SK-MEL-5 (cell line): ENCODE data around the gene UST. TPM values are rescaled to one million over a fixed set of nuclear protein-coding genes. Genes with fewer than 3 reads are reported as not detected.
"Not testable (repeated sequence)": the region's sequence is repeated elsewhere in the genome, so short reads cannot be mapped to it uniquely, and the experiment has no call there.

Source experiments
- DNase-seq: peaks from one replicate; pipeline ENCODE4 v3.0.0-alpha.2; 2016; ENCODE audit warnings: low read depth, low spot score
- in situ Hi-C: cut with HindIII; loops from 2 replicates; pipeline ENCODE4 v1.10.0; 2016; ENCODE audit warnings: low sequenced_read_pairs, high pct_unique_total_duplicates, low pct_unique_long_range_greater_than_20kb
- total RNA-seq: library from RNA; depleted of rRNA; stranded (reverse); fragments of >200 nt; shearing (Covaris generic); gene quantifications from 2 replicates; pipeline ENCODE4 v1.2.3, GENCODE V29; 2014

Gene UST
- total RNA-seq, 1 experiment from 2014 or later, result 15.0 TPM

DNA sequence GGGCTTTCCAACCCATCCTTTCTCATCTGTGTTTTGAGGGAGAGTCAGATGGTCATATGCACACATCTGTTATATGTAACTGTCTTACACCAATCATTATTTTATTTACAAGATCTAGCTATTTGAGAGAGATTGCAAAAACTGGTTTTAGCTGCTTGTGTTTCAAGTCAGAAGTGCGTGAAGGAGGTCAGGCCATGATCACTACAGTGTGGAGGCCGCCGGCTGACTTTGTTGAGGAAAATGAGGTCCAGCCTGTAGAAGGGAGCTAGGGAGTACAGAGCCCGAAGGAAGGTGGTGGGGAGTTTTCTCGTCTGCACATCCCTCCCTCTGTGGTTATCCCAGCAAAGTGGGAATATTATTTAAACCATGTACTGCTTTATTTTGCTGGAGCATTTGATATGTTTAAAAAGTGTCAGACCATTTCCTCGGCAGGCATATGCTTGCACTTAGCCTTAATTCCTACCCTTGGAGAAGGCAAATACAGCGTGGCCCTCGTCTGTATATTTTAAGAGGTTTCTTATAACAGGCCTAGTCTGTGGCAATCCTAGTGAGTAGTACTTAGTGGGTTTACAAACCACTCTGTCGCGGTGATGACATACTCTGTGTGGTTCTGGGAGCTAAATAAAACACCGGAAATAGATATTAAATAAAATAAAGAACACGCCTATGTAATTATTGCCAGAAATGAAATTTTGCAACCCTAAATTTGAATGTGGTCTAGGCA is 95.6 kb downstream of the UST start:
- DNase-seq, result no peak
- in situ Hi-C loops, result no loop called here

DNA sequence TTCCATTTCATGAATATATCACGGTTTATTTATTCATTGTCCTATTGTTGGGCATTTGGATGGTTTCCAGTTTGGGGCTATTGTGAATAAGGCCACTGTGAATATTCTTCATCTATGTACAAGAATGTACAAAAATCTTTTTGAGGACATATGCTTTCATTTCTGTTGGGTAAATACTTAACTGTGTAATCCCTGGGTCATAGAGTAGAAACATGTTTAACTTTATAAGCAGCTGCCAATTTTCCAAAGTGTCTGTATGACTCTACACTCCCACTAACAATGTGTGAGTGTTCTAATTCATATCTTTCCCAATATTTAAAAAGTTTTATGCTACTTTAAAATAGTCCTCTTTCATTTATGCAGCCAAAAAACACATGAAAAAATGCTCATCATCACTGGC is 98.6 kb downstream of the UST start:
- DNase-seq, result no peak
- in situ Hi-C loops, result no loop called here

DNA sequence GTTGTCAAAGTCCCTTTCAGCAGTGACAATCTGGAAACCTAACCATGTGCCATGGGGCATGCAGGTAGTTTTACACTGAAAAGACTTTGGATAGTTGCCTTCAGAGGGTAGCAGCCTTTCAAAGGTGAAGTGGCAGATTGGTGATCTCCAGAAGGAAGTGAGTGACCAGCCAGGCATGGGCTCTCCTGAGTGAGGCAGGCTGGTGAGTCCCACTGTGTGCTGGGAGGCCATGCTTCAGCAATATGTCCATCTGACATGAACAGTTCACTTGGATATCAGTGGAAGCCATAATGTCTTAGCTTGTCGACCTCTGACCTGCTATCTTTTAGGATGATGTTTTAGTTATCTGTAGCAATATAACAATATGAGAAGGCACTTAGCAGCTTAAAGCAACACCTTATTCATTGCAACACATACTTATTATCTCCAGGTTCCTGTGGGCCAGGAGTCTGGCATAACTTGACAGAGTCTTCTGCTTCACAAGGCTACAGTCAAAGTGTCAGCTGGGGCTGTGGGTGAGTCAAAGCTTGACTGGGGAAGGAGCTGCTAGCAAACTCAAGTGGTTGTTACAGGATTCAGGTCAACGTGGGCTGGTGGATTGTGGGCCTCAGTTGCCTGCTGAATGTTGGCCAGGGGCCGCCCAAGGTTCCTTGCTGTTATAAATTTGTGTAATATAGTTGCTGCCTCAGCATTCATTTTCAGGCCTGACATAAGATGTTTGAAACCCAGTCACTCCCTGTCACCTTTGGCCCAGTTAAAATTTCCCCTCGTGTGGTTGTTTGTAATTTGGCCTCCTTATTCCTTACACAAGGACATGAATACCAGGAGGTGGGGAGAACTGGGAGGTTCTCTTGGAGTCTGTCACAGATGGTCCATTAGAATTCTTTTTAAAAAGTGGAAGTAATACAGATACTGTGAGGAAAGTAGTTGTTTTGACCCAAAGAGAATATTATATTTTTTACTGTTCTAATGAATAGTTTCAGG is 100.2 kb downstream of the UST start:
- in situ Hi-C loops, result no loop called here
- no peak for DNase-seq

DNA sequence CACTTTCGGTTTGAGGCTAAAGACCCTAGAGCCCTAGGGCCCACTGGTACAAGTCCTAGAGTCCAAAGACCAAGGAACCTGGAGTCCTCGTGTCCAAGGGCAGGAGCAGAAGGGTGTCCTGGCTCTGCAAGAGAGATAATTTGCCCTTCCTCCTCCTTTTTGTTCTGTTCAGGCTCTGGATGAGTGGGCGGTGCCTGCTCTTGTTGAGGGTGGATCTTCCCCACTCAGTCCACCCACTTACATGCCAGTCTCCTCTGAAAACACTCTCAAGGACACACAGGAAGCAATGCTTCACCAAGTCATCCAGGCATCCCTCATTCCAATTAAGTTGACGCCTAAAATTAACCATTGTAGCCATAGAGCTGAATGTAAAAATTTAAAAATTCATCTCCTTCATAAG is 102.1 kb downstream of the UST start:
- in situ Hi-C loops, result no loop called here
- no peak for DNase-seq

DNA sequence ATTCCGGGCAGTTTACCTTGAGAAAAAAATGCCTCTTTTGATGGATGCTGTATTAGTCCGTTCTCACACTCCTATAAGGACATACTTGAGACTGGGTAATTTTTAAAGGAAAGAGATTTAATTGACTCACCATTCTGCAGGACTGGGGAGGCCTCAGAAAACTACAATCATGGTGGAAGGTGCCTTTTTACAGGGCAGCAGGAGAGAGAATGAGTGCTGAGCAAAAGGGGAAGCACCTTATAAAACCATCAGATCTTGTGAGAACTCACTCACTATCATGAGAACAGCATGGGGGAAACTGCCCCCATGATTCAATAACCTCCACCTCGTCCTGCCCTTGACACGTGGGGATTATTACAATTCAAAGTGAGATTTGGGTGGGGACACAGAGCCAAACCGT is 102.6 kb downstream of the UST start:
- in situ Hi-C loops, DNase-seq: not testable (repeated sequence)

DNA sequence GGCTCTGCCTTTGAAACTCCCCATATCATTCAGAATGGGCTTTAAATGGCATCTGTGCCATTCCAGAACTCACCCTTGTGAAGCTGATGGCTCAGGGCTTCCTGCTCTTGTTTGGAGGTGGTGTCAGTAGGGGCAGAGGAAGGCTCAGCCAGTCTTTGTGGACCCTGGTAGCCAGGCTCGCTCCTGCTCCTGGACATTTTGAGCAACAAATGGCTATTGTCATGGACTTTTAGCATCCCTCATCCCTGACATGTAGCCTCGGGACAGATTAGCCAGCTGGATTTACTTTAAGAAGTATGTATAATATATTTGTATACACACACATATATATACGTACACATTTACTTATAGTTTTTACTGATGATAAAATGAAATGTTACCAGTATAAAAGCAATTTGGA is 104.1 kb downstream of the UST start:
- in situ Hi-C loops, result no loop called here
- DNase-seq, result no peak

DNA sequence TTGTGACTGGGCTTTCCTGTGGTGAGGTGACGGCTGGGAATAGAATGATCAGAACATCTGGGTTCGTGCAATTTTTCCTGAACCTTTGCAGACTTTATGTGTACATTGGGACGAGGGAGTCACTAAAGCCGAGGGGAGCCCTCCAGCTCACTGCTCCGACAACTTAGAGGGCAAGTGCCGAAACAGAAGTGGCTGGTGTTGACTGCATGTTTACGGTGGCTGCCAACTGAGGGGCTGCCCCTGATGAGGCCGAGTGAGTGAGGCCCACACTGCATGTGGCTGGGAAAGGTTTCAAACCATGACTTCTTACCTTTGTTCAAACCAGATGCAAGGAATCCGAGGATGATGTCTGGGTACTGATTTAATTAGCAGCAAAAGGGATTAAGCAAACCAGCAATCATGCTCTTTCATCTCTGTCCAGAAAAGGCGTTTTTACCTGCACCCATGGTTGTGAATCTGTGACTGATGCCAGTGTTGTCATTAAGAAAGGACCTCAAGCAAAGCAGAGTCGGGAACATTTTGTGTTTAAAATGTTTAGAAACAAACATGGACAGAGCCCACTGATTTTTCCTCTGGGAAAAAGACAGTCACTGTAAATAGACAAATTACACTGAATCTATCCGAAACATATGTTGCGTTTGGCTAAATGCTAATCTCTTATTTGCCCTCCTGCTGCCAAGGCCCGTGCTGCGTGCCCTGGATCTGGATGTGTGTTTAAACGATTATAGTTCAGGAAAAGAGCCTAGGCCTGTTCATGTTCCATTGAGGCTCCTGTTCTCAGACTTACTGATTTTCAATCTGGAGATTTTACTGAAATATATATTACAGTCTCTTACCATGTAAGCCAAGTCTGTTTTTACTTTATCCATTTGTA is 105.1 kb downstream of the UST start:
- no peak for DNase-seq
- in situ Hi-C loops, result no loop called here

DNA sequence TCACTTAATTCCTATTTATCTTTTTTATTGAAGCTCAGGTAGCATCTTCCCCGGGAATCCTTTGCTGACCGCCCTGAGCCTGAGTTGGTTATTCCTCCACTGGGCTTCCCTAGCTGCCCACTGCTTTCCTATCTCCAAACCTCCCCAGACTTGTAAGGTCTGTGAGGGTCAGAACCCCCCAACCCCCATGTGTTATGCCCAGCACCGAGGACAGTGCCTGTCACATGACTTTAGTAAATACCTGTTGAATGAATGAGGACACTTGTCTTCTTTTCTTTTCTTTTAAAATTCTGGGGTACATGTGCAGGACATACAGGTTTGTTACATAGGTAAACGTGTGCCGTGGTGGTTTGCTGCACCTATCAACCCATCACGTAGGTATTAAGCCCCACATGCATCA is 105.9 kb downstream of the UST start:
- in situ Hi-C loops, result no loop called here
- no peak for DNase-seq

DNA sequence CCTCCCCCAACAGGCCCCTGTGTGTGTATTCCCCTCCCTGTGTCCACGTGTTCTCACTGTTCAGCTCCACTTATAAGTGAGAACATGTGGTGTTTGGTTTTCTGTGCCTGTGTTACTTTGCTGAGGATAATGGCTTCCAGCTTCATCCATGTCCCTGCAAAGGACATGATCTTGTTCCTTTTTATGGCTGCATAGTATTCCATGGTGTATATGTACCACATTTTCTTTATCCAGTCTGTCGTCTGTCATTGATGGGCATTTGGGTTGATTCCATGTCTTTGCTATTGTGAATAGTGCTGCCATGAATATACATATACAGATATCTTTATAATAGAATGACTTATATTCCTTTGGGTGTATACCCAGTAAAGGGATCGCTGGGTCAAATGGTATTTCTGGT is 106.3 kb downstream of the UST start:
- in situ Hi-C loops, result not testable (repeated sequence)

DNA sequence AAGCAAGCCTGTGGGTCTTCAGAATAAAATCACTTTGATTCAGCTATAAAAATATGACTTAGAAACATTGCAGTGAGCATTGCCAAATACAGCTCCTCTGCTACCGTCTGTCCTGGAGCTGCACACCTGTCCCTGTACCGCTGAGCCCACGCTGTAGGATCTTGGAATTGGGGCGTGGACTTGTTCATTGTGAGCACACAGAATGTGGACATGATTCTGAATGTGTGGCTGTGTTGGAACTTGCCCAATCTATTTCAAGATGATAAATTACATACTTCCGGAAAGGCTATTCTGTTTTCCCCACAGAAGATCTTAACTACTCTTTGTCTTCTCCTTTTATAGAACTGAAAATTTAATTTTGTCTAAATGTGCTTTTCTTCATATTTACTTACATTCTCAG is 107.3 kb downstream of the UST start:
- no peak for DNase-seq
- in situ Hi-C loops, result no loop called here

More for the DNA sequence above, 106.3 kb downstream of the UST start:
- not testable (repeated sequence) for DNase-seq

DNA sequence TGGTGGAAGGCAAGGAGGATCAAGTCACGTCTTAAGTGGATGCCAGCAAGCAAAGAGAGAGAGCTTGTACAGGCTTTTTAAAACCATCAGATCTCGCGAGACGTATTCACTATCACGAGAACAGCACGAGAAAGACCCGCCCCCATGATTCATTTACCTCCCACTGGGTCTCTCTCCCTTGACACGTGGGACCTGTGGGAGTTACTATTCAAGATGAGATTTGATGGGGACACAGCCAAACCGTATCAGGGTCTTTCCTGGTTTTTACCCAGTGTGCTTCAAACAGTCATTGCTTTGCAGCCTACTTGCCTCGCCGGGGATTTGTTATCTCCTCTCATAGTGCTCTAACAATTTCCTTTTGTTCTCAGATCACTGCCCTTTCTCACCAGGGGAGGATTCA is 108.2 kb downstream of the UST start:
- in situ Hi-C loops, result no loop called here

DNA sequence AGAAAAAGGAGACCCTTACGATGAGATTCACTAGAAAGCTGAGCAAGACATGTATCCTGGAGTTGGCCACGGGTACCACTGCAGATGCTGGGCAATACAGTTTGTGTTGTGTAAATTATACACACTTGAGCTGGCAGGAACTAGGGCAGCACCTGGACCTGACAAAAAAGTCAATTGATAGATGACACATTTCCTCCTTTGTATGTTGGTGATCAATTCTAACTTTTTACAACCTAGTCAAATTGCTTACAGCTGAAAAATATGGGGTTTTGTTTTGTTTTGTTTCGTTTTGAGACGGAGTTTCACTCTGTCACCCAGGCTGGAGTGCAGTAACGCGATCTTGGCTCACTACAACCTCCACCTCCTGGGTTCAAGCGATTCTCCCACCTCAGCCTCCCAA is 108.9 kb downstream of the UST start:
- in situ Hi-C loops, result no loop called here
- DNase-seq, result no peak

More for the DNA sequence above, 108.2 kb downstream of the UST start:
- DNase-seq, result no peak

DNA sequence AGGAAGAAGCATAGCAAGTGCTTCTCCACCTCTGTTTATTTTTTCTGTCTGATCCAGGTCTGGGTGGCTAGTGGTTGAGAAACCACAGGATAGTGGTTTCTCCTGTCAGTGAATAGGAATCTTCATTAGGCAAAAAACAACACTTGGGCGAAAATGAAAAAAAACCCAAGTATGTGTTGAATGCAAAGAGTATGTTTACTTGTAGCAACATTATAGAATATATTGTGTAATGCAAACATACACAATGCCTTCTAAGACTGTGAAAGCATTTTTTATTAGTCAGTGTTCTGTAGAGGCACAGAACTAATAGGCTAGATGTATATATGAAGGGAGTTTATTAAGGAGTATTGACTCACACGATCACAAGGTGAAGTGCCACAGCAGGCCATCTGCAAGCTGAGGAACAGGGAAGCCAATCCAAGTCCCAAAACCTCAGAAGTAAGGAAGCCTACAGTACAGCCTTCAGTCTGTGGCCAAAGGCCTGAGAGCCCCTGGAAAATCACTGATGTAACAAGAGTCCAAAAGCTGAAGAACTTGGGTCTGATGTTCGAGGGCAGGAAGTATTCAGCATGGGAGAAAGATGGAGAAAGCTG is 111.1 kb downstream of the UST start:
- DNase-seq, result no peak
- in situ Hi-C loops, result no loop called here

DNA sequence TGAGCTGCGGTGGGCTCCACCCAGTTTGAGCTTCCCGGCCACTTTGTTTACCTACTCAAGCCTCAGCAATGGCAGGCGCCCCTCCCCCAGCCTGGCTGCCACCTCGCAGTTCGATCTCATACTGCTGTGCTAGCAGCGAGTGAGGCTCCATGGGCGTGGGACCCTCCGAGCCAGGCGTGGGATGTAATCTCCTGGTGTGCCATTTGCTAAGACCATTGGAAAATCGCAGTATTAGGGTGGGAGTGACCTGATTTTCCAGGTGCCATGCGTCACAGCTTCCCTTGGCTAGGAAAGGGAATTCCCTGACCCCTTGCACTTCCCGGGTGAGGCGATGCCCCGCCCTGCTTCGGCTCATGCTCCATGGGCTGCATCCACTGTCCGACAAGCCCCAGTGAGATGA is 117.3 kb downstream of the UST start:
- DNase-seq, in situ Hi-C loops: not testable (repeated sequence)

DNA sequence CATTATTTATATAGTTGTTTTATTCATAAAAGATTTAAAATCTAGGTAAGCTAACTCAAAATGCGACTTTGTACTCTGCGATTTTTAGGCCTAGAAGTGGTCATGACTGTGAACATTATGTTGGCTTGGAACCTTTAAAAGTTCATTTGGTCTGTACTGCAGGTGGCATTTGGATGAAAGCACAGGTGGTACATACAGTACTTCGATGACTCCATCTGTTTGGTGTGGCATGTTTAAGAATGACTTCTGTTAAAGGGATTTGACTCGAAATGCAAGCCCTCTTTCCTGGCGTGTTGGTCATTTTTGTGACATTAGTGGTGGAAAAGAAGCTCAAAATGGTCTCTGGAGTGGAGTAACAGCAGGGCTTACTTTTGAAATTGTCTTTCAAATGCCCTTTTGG is 118.1 kb downstream of the UST start:
- DNase-seq, result no peak
- in situ Hi-C loops, result no loop called here

DNA sequence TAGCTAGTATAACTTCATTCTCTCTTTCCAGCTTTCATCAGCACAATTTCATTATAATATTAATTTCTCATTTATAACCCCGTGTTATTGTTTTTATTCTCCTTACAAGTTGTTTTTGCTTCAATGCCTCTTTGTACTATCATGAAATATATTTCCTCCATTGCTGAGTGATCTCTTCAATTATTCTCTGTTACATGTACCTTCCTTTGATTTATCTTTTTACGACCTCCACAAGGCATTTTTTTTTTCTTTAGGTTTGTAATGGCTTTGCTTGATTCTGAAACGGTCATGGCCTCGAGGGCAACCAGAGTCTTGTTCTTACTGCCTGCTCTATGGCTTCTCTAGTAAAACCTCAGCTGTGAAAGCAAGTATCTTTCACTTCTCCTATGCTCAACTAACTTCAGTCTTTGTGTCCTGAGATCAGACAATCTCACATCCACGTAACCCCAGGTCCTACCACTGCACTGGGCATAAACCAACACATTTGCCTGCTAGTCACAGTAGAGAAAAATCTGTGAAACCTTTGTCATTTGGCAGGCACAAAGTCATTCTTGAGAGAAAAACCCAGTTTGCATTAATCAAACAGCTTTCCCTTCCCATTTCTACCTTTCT is 119.9 kb downstream of the UST start:
- in situ Hi-C loops, result no loop called here

DNA sequence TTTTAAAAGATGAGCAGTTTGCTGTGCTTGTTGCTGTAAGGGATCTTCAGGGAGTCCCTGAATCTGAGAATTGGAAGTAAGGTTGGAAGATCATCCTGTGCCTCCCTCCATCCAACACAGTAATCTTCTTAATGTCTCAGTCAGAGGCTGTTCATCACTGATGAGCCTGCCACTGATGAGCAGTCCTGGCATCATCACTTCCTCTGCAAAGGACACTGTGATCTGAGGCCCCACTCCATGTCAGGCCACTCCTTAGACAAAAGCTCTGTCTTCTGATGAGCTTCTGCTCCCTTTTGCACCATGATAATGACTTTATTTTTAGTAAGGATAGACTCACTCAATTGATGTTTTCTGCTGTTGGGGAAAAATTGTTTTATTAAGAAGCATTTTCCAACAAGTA is 121.0 kb downstream of the UST start:
- in situ Hi-C loops, result no loop called here
- no peak for DNase-seq

More for the DNA sequence above, 119.9 kb downstream of the UST start:
- no peak for DNase-seq
